Right ventricle myocardium superior (tissue), 1 donor: ENCODE data around the gene CITED1. TPM values are rescaled to one million over a fixed set of nuclear protein-coding genes. Genes with fewer than 3 reads are reported as not detected.

Experiments
- total RNA-seq: library from RNA; stranded (reverse); fragmentation: NEBNext Ultra II Directional; extraction: Animal tissue kit (Norgen Biotek cat#: 25700); gene quantifications from one replicate; pipeline ENCODE4 v1.2.1, GENCODE V29; 2021
- donor health status: DM: no; HTN: yes; CAD: no; lungs with severe emphysema.

The CITED1 gene
- total RNA-seq, 1 donor from 2014 or later = not detected

Other genes starting within 250 kb of the CITED1 start
- 2.4 TPM for gene RTL5, start 174.0 kb downstream of the CITED1 start, total RNA-seq
- gene PIN4, start 124.2 kb downstream of the CITED1 start, total RNA-seq = 10.7 TPM
- gene ERCC6L, start 66.9 kb downstream of the CITED1 start, total RNA-seq = 0.08 TPM
- 371 TPM for gene RPS4X, start 28.7 kb downstream of the CITED1 start, total RNA-seq